NCI-H748 treated with DMSO at 0.1 percent for 48 hours (cell line): ENCODE measurements around the gene SEC22A.

Experiments
- DNase-seq: peaks from one replicate; lab custom pipeline; 2025; lab: John Stamatoyannopoulos, UW

The SEC22A gene

GRCh38 chr3:123287962-123288302 lies 86.2 kb downstream of the SEC22A start:
- no peak for DNase-seq

DNA sequence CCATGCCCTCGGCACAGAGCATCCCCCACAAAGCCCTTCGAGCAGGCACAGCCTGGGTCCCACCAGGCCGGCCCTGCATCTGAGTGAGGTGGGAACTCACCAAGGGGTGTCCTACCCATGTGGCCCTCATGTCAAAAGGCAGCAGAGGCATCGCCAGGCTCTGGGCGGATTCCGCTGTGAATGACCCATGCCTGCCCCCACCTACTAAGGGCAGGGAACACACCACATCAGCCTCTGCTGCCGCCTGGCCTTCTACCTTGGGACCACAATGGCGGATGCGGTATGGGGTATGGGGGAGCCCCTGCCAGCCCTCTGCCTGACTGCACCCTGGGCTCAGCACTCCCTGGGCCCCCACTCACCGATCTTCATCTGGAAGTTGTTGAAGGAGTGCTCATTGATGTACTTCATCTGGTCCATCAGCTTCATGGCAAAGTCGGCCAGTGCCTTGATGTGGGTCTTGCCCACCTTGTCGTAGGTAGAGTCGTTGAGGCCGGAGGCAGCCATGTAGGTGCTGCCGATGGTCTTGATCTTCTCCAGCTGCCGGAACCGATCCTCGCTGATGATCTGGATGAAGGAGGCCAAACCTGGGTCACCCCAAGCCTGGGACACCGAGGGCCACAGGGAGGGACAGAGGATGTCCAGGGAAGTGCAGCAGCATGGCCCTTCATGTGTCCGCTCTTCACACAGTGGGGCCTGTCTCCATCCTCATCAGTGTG lies 87.8 kb downstream of the SEC22A start:
- DNase-seq = no peak

DNA sequence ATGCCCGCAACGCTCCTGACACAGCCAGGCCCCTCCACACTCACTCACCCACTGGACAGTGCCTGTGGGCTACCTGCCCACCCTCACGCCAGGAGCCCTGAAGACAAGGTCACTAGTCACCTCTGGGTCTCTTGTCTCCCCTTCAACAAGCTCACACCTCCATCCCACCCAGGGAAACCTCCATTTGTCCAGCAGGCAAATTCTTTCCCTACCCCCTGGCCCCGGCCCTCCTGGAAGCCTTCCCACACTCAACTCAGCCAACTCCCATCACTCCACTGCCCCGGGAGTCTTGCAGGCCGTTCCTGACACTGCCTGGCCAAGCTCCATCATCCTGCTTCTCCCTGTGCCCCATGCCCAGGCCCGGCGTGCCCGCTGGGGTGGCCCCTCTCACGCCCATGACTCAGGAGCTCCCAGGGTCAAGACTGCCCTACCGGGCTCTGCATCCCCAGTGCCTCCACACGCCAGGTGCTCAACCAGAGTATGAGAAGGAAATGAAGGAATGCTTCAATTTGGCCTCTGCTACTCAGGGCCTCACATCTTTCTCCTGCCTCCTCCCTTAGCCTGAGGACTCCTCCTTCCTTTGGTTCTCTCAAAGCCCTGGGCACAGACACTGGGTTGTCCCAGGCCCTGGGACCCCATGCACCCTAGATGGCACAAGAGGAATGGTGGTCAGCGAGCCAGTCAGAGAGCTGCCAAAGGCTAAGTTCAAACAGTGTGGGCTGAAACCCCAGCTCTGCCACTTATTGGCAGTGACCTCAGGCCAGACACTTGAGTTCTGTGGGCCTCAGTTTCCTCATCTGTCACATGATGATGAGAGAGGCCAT lies 88.6 kb downstream of the SEC22A start:
- DNase-seq = no peak

DNA sequence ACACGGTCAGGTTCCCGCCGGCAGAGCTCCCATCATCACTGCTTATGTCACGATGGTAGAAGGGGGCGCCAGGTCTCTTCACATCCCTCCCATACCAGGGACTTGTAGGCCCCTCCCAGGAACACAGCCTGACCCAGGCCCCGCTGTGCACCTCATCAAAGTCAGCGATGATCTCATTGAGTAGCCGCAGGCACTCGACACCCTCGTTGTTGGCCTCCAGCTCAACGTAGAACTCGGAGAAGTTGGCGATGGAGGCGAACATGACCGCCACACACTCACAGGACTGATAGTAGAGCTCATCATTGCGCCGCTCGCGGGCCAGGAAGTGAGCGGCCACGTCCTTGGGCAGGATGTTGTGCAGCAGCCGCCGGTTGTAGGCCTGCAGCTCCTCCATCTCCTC lies 89.2 kb downstream of the SEC22A start:
- DNase-seq = no peak

- no peak for DNase-seq
Measured at GRCh38 chr3:123291404-123291803, 89.7 kb downstream of the SEC22A start.

DNA sequence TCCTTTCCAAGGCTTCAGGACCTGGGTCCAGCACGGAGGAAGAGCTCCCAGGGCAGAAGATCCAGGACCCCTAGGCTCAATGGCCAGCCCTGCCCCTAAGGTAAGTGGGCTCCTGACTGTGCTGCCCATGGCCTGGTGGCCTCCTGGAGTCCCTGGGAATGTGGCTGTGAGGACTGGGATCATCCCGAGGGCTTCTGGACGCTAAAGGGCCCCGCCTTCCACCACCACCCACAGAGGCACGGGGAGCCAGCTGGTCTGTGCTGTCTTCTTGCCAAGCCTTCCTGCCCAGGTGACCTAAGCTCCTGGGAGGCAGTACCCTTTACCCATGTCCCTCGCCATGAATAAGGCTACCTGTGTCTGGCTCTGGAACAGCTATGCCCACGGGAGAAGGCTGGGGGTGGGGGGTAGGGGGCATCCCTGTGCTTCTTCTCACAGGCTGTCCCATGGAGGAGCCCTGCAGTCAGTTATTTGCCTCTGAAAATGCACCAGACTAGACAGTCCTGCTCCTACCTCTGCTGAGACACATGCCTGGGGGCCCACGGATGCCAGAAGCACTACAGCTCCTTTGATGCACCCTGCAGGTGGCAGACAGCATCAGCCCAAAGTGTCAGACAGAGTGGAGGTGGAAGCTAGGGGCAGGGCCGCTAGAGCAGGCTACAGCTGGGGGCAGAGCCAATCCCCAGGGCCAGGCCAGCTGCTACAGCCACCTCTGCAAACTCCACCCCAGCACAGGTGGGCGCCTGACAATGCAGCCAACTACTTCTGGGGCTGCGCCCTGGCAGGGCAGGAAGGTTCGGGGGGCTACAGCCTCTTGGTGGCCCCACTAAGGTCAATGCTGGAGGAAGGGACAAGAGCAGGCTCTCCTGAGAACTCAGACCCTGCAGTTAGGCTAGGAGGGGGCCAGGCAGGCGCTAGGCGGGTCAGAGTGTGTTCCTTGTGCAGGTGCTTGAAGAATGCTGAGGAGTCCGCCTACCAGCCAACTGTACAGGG lies 90.9 kb downstream of the SEC22A start:
- no peak for DNase-seq

DNA sequence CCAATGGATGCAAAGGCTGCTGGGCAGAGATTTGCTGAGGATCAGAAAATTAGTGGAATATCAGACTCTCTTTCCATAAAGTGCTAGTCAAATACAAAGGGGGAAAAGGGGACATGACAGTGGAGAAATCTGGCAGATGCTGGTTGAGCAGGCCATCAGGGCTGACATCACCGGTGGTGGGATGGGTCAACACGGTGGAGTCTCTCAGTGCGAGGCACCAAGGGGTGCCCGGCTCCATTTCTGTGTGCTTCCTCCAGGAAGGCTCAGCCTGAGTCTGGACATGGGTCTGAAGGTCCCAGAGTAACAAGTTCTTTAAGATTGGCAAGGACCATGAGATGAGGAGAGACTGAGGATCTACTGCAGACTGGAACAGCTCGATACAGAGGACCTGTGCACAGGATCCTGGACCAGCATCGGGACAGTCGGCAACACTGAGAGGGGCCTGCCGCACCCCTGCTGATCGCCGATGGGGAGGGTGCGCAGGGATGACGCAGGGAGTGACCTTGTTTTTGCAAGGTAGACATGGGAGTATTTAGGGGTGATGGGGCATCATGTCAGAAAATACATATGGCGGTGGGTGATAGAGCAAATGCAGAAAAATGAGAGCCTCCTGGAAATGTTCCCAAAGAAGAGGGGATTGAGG lies 92.7 kb downstream of the SEC22A start:
- no peak for DNase-seq

- no peak for DNase-seq
Measured at GRCh38 chr3:123295171-123295900, 93.6 kb downstream of the SEC22A start.

- DNase-seq = no peak
Measured at GRCh38 chr3:123295901-123296250, 94.1 kb downstream of the SEC22A start.

DNA sequence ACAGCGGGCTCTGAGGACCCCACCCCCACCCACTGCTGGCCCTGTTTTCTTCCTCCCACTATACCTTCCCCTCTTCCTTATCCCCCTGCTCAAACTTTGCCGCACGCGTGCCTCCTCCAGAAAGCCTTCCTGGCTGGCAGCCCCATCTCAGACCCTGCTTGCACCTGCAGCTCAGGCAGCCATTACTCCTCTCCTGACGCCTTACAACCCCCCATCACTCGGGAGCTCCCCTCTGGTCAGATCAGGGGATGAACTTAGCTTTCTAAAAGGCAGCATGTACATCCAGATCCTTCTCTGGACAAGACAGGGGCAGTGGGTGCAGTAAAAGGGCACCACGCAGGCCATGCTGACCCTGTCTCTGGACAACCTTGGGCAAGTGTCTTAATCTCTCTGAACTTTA lies 94.5 kb downstream of the SEC22A start:
- DNase-seq = no peak

DNA sequence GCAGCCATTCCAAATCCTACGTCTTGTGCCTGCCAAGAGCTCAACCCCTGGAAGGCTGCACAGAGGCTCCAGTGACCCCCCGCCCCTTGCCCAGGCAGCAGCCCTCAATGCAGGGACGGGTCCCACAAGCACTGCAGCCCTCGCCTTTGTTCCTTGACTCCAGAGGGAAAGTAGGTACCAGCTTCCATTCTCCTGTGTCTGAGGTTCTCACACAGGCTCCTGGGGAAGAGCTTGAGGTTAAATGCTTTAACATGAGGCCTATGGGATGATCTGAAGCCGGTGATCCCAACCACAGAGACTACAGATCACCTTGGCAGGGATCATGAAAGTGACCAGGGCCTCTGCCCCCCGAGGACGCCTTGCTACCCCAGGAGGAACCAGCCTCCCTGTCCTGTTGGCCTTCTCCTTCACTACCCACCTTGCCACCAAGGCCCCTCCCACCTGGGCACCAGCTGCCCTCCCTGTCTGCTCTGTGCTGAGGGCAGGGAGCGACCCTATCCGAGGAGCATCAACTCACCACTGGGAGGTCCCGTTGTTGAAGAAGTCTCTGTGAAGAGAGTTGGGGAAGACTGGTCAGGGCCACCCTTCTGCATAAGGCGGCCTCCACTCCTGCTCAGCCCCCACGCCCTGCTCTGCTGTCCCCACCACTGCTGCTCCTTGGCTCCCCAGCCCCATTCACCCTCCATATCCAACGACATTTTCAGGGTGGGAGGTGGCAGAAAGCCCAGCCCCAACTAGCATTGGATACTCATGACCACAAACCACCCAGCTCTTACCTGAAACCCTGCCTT lies 95.3 kb downstream of the SEC22A start:
- DNase-seq = no peak

DNA sequence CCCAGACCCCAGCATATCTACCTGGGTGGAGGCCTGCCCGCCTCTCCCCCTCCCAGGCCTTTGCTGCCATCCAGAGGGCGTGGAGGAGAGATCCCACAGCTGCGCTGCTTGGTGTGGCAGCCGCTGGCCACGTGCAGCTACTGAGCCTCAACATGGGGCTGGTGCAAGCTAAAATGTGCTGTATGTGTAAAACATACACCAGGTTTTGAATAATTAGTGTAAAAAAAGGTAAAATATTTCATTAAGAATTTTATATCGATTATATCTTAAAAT lies 95.8 kb downstream of the SEC22A start:
- no peak for DNase-seq

GRCh38 chr3:123298903-123299302 lies 97.2 kb downstream of the SEC22A start:
- DNase-seq = no peak

- DNase-seq = no peak
Measured at GRCh38 chr3:123299581-123299980, 97.8 kb downstream of the SEC22A start.

DNA sequence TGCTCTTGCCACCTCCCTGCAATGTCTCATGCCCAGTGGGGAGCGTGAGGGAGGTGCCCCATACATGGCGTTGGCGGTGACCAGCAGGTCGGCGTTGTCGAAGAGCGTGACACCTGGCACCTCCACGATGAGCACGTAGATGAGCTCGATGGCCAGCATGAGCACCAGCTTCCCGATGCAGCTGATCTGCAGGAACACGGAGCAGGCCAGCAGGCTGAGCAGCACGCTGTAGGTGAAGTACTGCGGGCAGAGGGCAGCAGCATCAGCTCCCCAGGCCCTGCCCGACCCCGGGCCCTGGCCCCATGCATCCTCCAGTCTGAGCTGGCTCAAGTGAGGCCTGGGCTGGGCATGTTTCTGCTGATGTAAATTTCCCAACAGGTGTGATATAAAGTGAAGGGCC lies 98.3 kb downstream of the SEC22A start:
- DNase-seq = no peak

GRCh38 chr3:123300583-123300982 lies 98.8 kb downstream of the SEC22A start:
- DNase-seq = no peak

- DNase-seq = no peak
Measured at GRCh38 chr3:123301331-123302184, 99.8 kb downstream of the SEC22A start.

DNA sequence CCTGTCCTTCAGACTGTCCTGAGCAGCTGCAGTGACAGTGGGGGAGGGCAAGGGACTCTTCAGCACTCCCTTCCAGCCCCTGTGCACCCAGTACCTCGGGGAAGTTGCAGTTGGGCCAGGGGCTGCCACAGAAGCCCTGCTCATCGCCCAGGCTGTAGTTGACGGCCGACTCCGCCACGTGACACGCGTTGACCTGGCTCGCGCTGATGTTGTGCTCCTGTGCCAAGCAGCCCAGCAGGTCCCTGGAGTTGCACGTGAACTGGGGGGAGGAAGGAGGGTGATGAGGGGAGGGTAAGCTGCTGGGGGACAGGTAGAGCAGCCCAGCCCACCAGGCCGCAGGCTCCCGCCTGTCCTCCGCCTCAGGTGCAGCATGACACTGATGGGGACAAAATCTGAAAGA lies 101.2 kb downstream of the SEC22A start:
- DNase-seq = no peak

DNA sequence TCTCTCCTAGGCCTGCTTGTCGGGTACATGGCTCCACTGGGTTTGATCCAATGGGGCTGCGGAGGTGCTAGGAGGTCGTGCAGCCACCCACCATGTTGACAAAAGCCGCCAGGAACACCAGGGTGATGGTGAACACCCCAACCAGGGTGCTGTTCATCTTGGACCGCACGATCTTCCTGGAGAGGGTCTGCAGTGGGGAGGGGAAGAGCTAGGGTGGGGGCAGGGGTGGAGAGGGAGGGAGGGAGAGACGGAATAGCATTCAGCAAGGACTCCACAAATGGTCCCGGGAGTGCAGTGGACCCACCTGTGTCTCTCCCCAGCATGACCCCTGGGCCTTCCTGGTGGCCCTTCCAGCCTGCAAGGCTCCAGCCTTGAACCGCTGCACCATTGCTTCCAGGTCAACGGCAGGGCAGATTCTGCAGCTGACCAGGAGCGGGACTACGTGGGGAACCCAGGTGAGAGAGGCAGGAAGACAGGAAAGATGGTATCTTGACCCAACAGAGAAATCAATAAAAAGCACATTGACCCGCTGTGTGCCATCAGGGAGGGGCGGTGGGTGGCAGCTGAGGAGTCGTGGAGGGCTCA lies 102.3 kb downstream of the SEC22A start:
- no peak for DNase-seq
